Breast epithelium (tissue), 4 donors: ENCODE results near the gene ADPRS. TPM values are rescaled to one million over a fixed set of nuclear protein-coding genes. Genes with fewer than 3 reads are reported as not detected.

Experiments used
- DNase-seq, 2 donors: peaks; one replicate each; pipeline ENCODE4 v3.0.0-alpha.2; 2019; ENCODE audit warnings: low spot score in 2 of 2
- H3K27ac ChIP-seq, 2 donors: fragments of 200-600 bp; sonication (generic) in 1 of 2; one replicate each; pipeline ENCODE4 v1.5.1; 2016 to 2019; ENCODE audit warnings: mild to moderate bottlenecking in 1 of 2
- H3K27me3 ChIP-seq, 2 donors: fragments of 200-600 bp; sonication (generic) in 1 of 2; one replicate each; pipeline versions ENCODE4 v1.5.1 to v1.6.0; 2017 to 2019; ENCODE audit warnings: control low read depth in 1 of 2, mild to moderate bottlenecking in 1 of 2
- H3K36me3 ChIP-seq: fragments of 200-600 bp; one replicate; pipeline ENCODE4 v1.5.1; 2019
- H3K4me1 ChIP-seq, 2 donors: fragments of 200-600 bp; sonication (generic); one replicate each; pipeline ENCODE4 v1.5.1; 2016 to 2019; ENCODE audit warnings: control low read depth in 1 of 2
- H3K4me3 ChIP-seq, 3 donors: fragments of 200-600 bp; sonication (generic); 1 replicate in 2 of 3; 2 replicates in 1 of 3; pipeline ENCODE4 v1.5.1; 2016 to 2019; ENCODE audit warnings: mild to moderate bottlenecking in 3 of 3, moderate library complexity in 2 of 3
- H3K9me3 ChIP-seq, 2 donors: fragments of 200-600 bp; sonication (generic) in 1 of 2; one replicate each; pipeline ENCODE4 v1.5.1; 2016 to 2019; ENCODE audit warnings: control low read depth in 1 of 2
- POLR2A ChIP-seq: fragments of 450-650 bp; IDR thresholded peaks from one replicate; pipeline ENCODE4 v1.6.1; 2016; ENCODE audit warnings: antibody characterized with exemption, mild to moderate bottlenecking, moderate library complexity
- POLR2AphosphoS5 ChIP-seq, 3 donors: sonication (generic); formaldehyde crosslinking; IDR thresholded peaks; one replicate each; pipeline ENCODE4 v1.6.1; 2017; ENCODE audit warnings: antibody characterized with exemption in 3 of 3
- intact Hi-C: fragments of 100-400 bp; cut with DNase I; formaldehyde crosslinking; loops from one replicate; pipeline ENCODE4 v1.15.1; 2023; ENCODE audit warnings: low total_unique reads
- total RNA-seq, 3 donors: library from RNA; depleted of rRNA; stranded (reverse); fragments of >200 nt; gene quantifications; one replicate each; pipeline ENCODE4 v1.1.0, GENCODE V29; 2016
- TF ChIP-seq, protein P1 (sequence below), 3 donors: fragments of 450-650 bp; IDR thresholded peaks; one replicate each; pipeline ENCODE4 v1.5.1; 2016 to 2017; ENCODE audit warnings: antibody characterized with exemption in 3 of 3, mild to moderate bottlenecking in 3 of 3, moderate library complexity in 3 of 3

Gene ADPRS
- total RNA-seq, 3 donors from 2014 or later: 26.2 to 48.7 (median 39.7) TPM

DNA sequence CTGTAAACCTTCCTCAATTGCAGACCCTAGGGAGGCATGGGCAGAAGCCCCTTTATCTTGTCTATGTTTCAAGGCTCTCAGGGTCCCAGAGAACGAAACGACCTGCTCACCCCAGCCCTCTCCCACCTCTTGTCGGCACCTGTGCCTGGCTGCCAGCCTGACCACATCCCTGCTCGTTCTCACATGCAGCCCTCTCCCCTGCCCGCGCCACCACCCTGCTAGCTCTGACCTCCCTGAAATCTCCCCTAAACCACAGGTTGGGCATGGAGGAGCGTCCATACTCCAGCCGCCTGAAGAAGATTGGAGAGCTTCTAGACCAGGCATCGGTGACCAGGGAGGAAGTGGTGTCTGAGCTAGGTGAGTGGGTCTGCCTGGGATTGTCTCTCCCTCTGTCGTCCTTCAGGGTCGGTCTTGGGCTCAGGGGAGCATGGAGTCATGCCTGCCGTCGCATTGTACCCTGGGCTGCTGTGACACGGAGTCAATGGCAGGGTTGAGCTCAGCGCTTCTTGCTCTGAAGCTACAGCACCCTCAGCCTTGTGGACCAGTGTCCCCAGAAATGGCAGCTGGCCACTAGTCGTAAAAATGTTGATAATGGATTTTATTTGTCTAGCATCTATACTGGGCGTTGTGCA, 3.6 kb downstream of the ADPRS start:
- Histone ChIP-seq H3K27ac (peak overlapping the region; percentile 79 to 85), H3K36me3 (no peaks in the 10 kb centered on the region), H3K4me3 (no peak overlapping the region), H3K4me1 (peaks cover 9 to 24% of the 10 kb centered on the region in 2 donors), H3K27me3 (no peaks in the 10 kb centered on the region), H3K9me3 (no peaks in the 10 kb centered on the region)
- intact Hi-C loops: no loop called here
- TF ChIP-seq POLR2A: no peak
- TF ChIP-seq, protein P1, sequence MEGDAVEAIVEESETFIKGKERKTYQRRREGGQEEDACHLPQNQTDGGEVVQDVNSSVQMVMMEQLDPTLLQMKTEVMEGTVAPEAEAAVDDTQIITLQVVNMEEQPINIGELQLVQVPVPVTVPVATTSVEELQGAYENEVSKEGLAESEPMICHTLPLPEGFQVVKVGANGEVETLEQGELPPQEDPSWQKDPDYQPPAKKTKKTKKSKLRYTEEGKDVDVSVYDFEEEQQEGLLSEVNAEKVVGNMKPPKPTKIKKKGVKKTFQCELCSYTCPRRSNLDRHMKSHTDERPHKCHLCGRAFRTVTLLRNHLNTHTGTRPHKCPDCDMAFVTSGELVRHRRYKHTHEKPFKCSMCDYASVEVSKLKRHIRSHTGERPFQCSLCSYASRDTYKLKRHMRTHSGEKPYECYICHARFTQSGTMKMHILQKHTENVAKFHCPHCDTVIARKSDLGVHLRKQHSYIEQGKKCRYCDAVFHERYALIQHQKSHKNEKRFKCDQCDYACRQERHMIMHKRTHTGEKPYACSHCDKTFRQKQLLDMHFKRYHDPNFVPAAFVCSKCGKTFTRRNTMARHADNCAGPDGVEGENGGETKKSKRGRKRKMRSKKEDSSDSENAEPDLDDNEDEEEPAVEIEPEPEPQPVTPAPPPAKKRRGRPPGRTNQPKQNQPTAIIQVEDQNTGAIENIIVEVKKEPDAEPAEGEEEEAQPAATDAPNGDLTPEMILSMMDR (IDR thresholded peaks at IDR 0.05): no peak
- no peak for DNase-seq

DNA sequence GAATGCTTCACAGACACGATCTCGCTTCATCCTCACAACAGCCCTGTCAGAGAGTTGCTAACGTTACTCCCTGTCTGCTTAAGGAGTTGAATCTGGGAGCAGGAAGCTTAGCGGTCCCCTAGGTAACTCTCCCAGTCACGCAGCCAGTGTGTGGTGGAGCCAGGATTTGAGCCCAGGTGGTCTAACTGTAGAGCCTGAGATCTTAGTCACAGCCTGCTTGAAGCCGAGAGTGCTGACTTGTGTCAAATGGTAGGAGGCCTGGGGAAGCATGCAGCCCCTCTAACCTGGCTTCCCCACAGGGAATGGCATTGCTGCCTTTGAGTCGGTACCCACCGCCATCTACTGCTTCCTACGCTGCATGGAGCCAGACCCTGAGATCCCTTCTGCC, 4.1 kb downstream of the ADPRS start:
- H3K9me3 ChIP-seq: no peaks in the 10 kb centered on the region
- peak overlapping the region; percentile 79 to 85 for H3K27ac ChIP-seq
- no peaks in the 10 kb centered on the region for H3K36me3 ChIP-seq
- no peaks in the 10 kb centered on the region for H3K27me3 ChIP-seq
- peaks cover 9 to 24% of the 10 kb centered on the region in 2 donors for H3K4me1 ChIP-seq
- H3K4me3 ChIP-seq: no peak overlapping the region
- DNase-seq: no peak
- intact Hi-C loops: no loop called here
- TF ChIP-seq, protein P1 (IDR thresholded peaks at IDR 0.05): no peak
- TF ChIP-seq POLR2A (no peak), POLR2AphosphoS5 (IDR thresholded peaks at IDR 0.05) (no peak)

DNA sequence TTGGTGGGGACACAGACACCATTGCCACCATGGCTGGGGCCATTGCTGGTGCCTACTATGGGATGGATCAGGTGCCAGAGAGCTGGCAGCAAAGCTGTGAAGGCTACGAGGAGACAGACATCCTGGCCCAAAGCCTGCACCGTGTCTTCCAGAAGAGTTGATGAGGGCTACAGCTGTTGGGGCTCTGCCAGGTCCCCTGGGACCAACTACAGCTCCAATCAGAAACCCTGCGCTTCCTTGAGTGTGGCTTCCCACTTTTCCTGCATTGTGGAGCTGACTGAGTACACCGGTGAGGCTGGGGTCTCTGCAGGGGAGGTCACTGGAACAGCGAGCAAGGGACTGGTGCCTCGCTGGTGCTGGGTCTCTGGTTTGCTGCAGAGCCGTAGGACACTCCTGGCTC, 4.5 kb downstream of the ADPRS start:
- peaks cover 9 to 24% of the 10 kb centered on the region in 2 donors for H3K4me1 ChIP-seq
- H3K27ac ChIP-seq: peak overlapping the region; percentile 79 to 85
- H3K4me3 ChIP-seq: no peak overlapping the region
- no peaks in the 10 kb centered on the region for H3K27me3 ChIP-seq
- no peaks in the 10 kb centered on the region for H3K36me3 ChIP-seq
- intact Hi-C loops: no loop called here
- DNase-seq: no peak
- H3K9me3 ChIP-seq: no peaks in the 10 kb centered on the region
- TF ChIP-seq POLR2A (no peak), POLR2AphosphoS5 (IDR thresholded peaks at IDR 0.05) (no peak)
- TF ChIP-seq, protein P1 (IDR thresholded peaks at IDR 0.05): no peak

DNA sequence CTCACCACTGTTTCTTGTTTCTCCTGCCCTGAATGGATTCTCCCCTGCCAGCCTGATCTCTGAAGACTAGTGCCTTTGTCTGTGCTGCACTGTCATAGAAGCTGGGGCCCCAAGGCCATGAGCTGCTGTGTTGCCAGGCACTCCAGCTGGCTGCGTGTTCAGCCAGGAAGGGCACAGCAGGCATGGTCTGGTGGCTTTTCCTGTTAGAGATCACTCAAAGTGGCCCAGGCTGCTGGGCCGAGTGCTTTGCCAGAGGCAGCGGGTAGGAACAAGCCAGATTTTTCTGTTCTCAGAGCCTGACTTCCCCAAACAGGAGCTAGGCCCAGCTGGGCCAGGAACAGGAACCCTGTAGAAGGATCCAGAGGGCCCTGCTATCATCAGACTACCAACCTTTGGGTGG, 5.2 kb downstream of the ADPRS start:
- Histone ChIP-seq H3K9me3 (no peaks in the 10 kb centered on the region), H3K27me3 (no peaks in the 10 kb centered on the region), H3K4me3 (no peak overlapping the region), H3K36me3 (no peaks in the 10 kb centered on the region), H3K27ac (peak overlapping the region; percentile 79 to 85), H3K4me1 (peaks cover 6 to 24% of the 10 kb centered on the region in 2 donors)
- TF ChIP-seq POLR2AphosphoS5 (IDR thresholded peaks at IDR 0.05): peak in 1 of 3 donors; percentile 53
- TF ChIP-seq, protein P1 (IDR thresholded peaks at IDR 0.05): no peak
- intact Hi-C loops: no loop called here
- DNase-seq: peak in 1 of 2 donors; percentile 89

DNA sequence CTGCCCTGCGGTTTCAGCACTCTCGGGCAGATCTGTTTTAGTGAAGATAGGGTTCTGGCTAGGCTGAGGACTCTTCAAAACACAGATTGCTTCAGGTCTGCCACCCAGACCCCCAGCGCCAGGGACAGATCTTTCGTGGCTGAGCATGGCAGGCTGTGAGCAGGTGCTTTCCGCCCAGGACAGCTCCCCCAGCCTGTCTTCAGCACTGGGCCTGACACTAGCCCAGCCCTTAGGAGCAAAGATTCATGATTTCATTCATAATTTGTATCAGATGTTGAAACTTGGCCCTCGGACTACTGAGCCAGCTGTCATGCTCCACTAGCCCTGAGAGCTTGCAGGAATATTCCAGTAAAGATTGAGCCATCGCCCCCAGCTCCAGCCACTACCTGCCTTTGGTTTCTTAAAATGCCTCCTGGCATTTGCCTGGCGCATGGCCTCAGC, 5.9 kb downstream of the ADPRS start:
- intact Hi-C loops: loop anchor here (5.0 kb wide), 2 partner anchors 193 to 1848 kb away; no protein-coding TSS in a partner anchor
- no peaks in the 10 kb centered on the region for H3K9me3 ChIP-seq
- peak overlapping the region; percentile 79 to 85 for H3K27ac ChIP-seq
- H3K4me1 ChIP-seq: peaks cover 4 to 23% of the 10 kb centered on the region in 2 donors
- TF ChIP-seq, protein P1 (IDR thresholded peaks at IDR 0.05): no peak
- H3K27me3 ChIP-seq: no peaks in the 10 kb centered on the region
- H3K36me3 ChIP-seq: no peaks in the 10 kb centered on the region
- no peak for DNase-seq
- no peak overlapping the region for H3K4me3 ChIP-seq
